Hepatocyte (in vitro differentiated cells): ENCODE measurements around the gene EFNB3. TPM values are rescaled to one million over a fixed set of nuclear protein-coding genes. Genes with fewer than 3 reads are reported as not detected.

Experiments used
- DNase-seq: peaks from one replicate; pipeline ENCODE4 v3.0.0-alpha.2; 2016; ENCODE audit warnings: low spot score
- H2AFZ ChIP-seq: fragments of 200-600 bp; sonication (generic); 2 replicates; pipeline ENCODE4 v1.6.0; 2016; ENCODE audit warnings: antibody characterized with exemption, mild to moderate bottlenecking
- H3K27ac ChIP-seq: fragments of 200-600 bp; sonication (generic); 2 replicates; pipeline ENCODE4 v1.5.1; 2016; ENCODE audit warnings: mild to moderate bottlenecking
- H3K27me3 ChIP-seq: fragments of 200-600 bp; sonication (generic); 2 replicates; pipeline ENCODE4 v1.6.1; 2016
- H3K36me3 ChIP-seq: fragments of 200-600 bp; sonication (generic); replicated peaks from 2 replicates; pipeline ENCODE4 v1.5.1; 2016; ENCODE audit warnings: low read depth; ENCODE audit not compliant: insufficient read depth
- H3K4me1 ChIP-seq: fragments of 200-600 bp; sonication (generic); 2 replicates; pipeline ENCODE4 v1.5.1; 2016; ENCODE audit warnings: mild to moderate bottlenecking, moderate library complexity; ENCODE audit not compliant: insufficient read depth
- H3K4me2 ChIP-seq: fragments of 200-600 bp; sonication (generic); 2 replicates; pipeline ENCODE4 v1.6.0; 2016
- H3K4me3 ChIP-seq: fragments of 200-600 bp; sonication (generic); 2 replicates; pipeline ENCODE4 v1.5.1; 2016; ENCODE audit warnings: mild to moderate bottlenecking
- H3K79me2 ChIP-seq: fragments of 200-600 bp; sonication (generic); 2 replicates; pipeline ENCODE4 v1.6.0; 2017; ENCODE audit warnings: mild to moderate bottlenecking
- H3K9me2 ChIP-seq: fragments of 200-600 bp; sonication (generic); replicated peaks from 2 replicates; pipeline ENCODE4 v1.6.0; 2017; ENCODE audit warnings: mild to moderate bottlenecking; ENCODE audit not compliant: insufficient read depth
- H3K9me3 ChIP-seq: fragments of 200-600 bp; sonication (generic); 2 replicates; pipeline ENCODE4 v1.5.1; 2016; ENCODE audit warnings: low read depth, mild to moderate bottlenecking
- H4K20me1 ChIP-seq: fragments of 200-600 bp; sonication (generic); 2 replicates; pipeline ENCODE4 v1.6.0; 2016; ENCODE audit warnings: mild to moderate bottlenecking; ENCODE audit not compliant: insufficient read depth, poor library complexity, severe bottlenecking
- EZH2 ChIP-seq: fragments of 200-600 bp; sonication (generic); IDR thresholded peaks from 2 replicates; pipeline ENCODE4 v1.6.1; 2016; ENCODE audit warnings: antibody characterized with exemption, mild to moderate bottlenecking, borderline replicate concordance
- EZH2phosphoT487 ChIP-seq: fragments of 200-600 bp; sonication (generic); IDR thresholded peaks from one replicate; pipeline ENCODE4 v1.6.1; 2018; ENCODE audit warnings: antibody characterized with exemption, mild to moderate bottlenecking, low read depth, moderate library complexity; ENCODE audit not compliant: unreplicated experiment, severe bottlenecking
- WGBS: methylation state at CpG from one replicate; pipeline ENCODE4 v1.1.6; 2016; ENCODE audit warnings: low lambda C conversion rate; ENCODE audit errors: missing lambda C conversion rate; 5-methylcytosine and 5-hydroxymethylcytosine counted together
- polyA plus RNA-seq: library from polyadenylated mRNA; unstranded; fragments of >200 nt; fragmentation: Nextera tagmentation; extraction: Ambion mirVana; gene quantifications from 2 replicates; pipeline ENCODE4 v1.2.1, GENCODE V29; 2016
- total RNA-seq: library from RNA; depleted of rRNA; stranded (reverse); fragments of >200 nt; gene quantifications from 2 replicates; pipeline ENCODE4 v1.2.3, GENCODE V29; 2014
- TF ChIP-seq, protein P1 (sequence below): fragments of 200-600 bp; sonication (generic); IDR thresholded peaks from 2 replicates; pipeline ENCODE4 v1.5.1; 2016; ENCODE audit warnings: antibody characterized with exemption, mild to moderate bottlenecking; ENCODE audit not compliant: poor library complexity

The EFNB3 gene
- total and polyA plus RNA-seq, 2 experiments from 2014 or later: 8.6 to 10.6 TPM

DNA sequence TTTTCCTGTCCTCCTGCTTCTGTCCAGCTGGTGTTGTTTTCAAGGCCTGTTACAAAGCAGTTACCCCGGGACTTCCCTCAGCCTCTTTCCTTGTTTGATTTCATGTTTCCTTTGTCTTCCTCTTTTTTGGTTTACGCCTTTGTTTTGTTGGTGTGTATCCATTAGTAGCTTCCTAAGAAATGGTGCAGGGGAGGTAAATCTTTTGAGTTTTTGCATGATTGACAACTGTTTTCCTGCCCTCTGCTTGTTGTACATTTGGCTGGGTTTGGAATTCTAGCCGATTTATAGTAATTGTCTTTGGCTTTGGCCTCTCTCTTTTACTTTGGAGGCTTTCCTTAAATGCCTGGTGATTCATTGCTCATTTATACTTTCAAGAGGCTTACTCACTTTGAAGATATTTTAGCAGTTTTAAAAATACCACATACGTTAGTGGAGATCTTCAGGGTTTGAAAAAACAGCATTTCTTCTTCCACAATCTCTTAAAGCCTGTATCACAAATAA, 45.4 kb downstream of the EFNB3 start:
- no peak overlapping the region for H3K4me2 ChIP-seq
- no peaks in the 10 kb centered on the region for H3K9me3 ChIP-seq
- no peaks in the 10 kb centered on the region for H3K36me3 ChIP-seq

DNA sequence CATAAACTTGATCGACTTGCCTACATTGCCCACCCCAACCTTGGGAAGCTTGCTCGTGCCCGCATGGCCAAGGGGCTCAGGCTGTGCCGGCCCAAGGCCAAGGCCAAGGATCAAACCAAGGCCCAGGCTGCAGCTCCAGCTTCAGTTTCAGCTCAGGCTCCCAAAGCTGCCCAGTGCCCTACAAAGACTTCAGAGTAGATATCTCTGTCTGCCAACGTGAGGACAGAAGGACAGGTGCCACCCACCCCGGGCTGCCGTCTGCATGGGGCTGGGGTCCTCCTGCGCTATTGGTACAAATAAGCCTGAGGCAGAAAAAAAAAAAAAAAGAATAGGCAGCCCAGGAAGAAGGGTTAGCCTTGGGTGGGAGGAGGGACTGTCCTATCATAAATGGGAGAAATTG, 49.7 kb downstream of the EFNB3 start:
- TF ChIP-seq EZH2phosphoT487 (no peak), EZH2 (no peak)
- TF ChIP-seq, protein P1, sequence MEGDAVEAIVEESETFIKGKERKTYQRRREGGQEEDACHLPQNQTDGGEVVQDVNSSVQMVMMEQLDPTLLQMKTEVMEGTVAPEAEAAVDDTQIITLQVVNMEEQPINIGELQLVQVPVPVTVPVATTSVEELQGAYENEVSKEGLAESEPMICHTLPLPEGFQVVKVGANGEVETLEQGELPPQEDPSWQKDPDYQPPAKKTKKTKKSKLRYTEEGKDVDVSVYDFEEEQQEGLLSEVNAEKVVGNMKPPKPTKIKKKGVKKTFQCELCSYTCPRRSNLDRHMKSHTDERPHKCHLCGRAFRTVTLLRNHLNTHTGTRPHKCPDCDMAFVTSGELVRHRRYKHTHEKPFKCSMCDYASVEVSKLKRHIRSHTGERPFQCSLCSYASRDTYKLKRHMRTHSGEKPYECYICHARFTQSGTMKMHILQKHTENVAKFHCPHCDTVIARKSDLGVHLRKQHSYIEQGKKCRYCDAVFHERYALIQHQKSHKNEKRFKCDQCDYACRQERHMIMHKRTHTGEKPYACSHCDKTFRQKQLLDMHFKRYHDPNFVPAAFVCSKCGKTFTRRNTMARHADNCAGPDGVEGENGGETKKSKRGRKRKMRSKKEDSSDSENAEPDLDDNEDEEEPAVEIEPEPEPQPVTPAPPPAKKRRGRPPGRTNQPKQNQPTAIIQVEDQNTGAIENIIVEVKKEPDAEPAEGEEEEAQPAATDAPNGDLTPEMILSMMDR: no peak
- no peaks in the 10 kb centered on the region for H3K9me3 ChIP-seq
- no peaks in the 10 kb centered on the region for H3K9me2 ChIP-seq
- H3K36me3 ChIP-seq: no peaks in the 10 kb centered on the region
- H3K4me3 ChIP-seq: no peak overlapping the region
- H3K27me3 ChIP-seq: no peaks in the 10 kb centered on the region
- no peaks in the 10 kb centered on the region for H4K20me1 ChIP-seq
- no peak overlapping the region for H3K27ac ChIP-seq
- DNase-seq: no peak
- H3K4me2 ChIP-seq: no peak overlapping the region
- 86% methylated on average over 8 of the region's 8 CpGs for WGBS
- H3K79me2 ChIP-seq: no peaks in the 10 kb centered on the region
- H3K4me1 ChIP-seq: no peaks in the 10 kb centered on the region
- no peak overlapping the region for H2AFZ ChIP-seq

More for the DNA sequence above, 45.4 kb downstream of the EFNB3 start:
- H3K27ac ChIP-seq: no peak overlapping the region
- no peaks in the 10 kb centered on the region for H4K20me1 ChIP-seq
- peaks cover 23% of the 10 kb centered on the region for H3K4me1 ChIP-seq
- 67% methylated on average over 4 of the region's 4 CpGs for WGBS
- H3K4me3 ChIP-seq: no peak overlapping the region
- H3K79me2 ChIP-seq: no peaks in the 10 kb centered on the region
- H2AFZ ChIP-seq: no peak overlapping the region
- no peak for TF ChIP-seq EZH2
- TF ChIP-seq, protein P1: no peak
- TF ChIP-seq EZH2phosphoT487: no peak
- no peak for DNase-seq
- H3K27me3 ChIP-seq: no peaks in the 10 kb centered on the region
- no peaks in the 10 kb centered on the region for H3K9me2 ChIP-seq

DNA sequence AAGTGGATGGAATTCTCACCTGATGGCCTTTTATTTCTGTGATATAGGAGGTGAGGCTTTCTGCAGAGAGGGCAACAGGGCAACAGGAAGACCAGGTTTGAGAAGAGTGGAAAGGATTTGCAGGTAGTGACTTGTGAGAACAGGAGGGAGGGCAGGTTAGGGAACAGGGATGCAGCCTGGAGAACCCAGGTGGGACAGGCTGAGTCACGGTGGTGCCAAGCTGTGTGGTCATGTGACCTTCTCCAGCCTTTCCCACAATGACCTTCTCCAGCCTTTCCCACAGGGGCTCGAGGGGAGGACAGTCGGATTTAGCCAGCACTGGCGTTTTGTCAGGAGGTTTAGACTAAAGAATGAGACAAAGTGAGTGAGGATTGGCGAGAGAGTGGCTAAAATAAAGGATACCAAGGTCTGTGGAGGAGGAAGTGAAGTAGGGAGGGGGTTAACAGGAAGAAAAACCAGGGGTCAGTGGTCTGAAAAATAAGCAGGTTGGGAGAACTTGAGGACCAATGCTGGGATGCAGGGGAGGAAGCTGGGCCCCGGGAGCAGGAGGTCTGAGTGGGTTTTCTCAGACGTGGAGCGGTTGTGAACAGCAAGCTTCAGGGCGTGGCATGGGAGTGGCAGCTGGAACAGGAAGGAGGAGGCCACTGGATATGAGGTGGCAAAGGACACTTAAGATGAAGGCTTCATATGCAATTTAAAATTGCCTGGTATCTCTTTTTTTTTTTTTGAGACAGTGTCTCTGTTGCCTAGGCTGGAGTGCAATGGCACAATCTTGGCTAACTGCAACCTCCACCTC, 50.3 kb downstream of the EFNB3 start:
- no peak for DNase-seq
- no peaks in the 10 kb centered on the region for H3K4me1 ChIP-seq
- H3K4me3 ChIP-seq: no peak overlapping the region
- no peaks in the 10 kb centered on the region for H4K20me1 ChIP-seq
- H3K27ac ChIP-seq: no peak overlapping the region
- no peak overlapping the region for H3K4me2 ChIP-seq
- 66% methylated on average over 9 of the region's 9 CpGs for WGBS
- no peaks in the 10 kb centered on the region for H3K27me3 ChIP-seq
- H3K9me2 ChIP-seq: no peaks in the 10 kb centered on the region
- TF ChIP-seq EZH2phosphoT487 (no peak), EZH2 (no peak)
- TF ChIP-seq, protein P1: no peak
- no peaks in the 10 kb centered on the region for H3K79me2 ChIP-seq
- no peaks in the 10 kb centered on the region for H3K36me3 ChIP-seq
- no peak overlapping the region for H2AFZ ChIP-seq
- no peaks in the 10 kb centered on the region for H3K9me3 ChIP-seq
